NOMO-1 (cell line): ENCODE measurements around the gene FSCN2.

Experiments used
- DNase-seq, 2 experiments: peaks; one replicate each; lab custom pipeline; 2025; ENCODE audit not compliant: unreplicated experiment in 2 of 2; lab: John Stamatoyannopoulos, UW

Gene FSCN2

DNA sequence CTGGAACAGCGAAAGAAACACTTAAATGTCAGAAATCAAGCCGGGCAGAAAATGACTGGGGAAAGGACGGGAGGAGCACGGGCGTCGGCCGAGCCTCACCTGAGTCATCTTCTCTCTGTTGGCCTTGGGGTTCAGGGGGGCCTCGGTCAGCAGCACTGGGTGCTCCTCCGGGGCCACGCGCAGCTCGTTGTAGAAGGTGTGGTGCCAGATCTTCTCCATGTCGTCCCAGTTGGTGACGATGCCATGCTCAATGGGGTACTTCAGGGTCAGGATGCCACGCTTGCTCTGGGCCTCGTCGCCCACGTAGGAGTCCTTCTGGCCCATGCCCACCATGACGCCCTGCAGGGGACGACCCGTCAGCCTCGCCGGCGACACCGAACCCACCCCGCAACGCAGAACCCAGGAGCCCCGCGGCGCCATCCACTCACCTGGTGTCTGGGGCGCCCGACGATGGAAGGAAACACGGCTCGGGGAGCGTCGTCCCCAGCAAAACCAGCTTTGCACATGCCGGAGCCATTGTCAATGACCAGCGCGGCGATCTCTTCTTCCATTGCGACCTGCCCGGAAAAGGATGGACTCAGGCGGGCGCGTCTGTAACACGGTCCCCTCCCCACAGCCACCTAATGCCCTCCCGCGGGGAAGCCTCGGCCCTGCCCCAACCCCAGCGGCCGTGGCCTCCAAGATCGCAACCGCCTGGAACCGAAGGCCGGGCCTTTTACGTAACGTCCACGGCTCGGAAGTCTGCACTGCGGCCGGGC lies 16.2 kb upstream of the FSCN2 start:
- peak in 1 of 2 experiments; percentile 36 for DNase-seq

DNA sequence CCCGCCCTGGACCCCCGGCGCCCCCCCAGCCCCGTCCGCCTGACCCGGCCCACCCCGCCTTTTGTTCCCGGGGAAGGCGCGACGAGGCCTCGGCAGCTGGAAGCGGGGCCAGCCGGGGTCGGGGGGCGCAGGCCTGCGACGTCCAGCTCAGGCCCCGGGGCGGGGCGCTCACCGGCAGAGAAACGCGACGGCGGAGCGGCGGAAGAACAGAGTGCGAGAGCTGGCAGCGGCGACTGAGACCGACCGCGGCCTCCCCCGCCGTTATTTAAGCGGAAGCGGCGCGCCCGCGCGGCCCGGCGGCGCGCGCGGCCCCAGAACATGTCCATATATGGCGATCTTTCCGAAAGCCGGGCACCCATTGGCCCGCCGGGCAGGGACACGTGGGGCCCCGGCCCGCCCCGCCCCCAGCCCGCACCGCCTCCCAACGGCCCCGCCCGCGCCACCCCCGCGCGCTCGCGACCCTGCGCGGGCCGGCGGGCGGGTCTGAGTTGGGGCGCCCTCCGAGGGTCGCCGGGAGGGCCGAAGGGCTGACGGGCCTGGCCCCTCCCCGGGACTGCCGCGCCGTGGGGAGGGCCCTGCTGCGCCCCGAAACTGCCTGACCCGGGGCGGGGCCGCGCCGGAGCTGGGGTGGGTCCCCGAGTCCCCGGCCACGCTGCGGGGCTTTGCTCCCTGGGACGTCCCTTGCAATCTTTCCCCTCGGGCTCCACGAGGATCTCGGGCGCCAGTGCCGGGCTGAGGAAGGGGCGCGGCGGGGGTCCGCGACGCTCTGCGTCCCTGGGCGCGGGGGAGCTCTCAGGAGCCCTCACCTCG lies 15.4 kb upstream of the FSCN2 start, which contains the start of gene ACTG1:
TSS of gene ACTG1 (minus strand) at position 238 of the 810 bp plus-strand sequence. CDS start 445 bp downstream, outside the sequence.
- DNase-seq: peak; percentile 84 to 93

DNA sequence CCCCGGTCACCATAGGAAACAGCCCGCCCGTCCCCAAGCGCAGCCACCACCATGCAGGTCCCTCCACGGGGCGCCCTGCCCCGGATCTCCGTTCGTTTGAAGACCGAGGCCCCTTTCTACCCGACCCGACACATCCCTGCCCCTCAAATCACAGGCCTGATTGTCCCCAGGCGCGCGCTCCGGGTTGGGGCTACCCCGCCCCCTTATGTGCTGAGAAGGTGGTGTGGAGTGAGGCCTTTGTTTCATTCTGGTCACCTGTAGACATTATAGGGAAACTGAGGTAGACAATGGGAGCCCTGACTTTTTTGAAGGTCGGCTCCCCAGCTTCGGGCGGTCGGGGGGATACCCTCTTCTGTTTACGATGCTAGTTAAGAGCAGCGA lies 14.8 kb upstream of the FSCN2 start:
- peak; percentile 67 to 73 for DNase-seq

DNA sequence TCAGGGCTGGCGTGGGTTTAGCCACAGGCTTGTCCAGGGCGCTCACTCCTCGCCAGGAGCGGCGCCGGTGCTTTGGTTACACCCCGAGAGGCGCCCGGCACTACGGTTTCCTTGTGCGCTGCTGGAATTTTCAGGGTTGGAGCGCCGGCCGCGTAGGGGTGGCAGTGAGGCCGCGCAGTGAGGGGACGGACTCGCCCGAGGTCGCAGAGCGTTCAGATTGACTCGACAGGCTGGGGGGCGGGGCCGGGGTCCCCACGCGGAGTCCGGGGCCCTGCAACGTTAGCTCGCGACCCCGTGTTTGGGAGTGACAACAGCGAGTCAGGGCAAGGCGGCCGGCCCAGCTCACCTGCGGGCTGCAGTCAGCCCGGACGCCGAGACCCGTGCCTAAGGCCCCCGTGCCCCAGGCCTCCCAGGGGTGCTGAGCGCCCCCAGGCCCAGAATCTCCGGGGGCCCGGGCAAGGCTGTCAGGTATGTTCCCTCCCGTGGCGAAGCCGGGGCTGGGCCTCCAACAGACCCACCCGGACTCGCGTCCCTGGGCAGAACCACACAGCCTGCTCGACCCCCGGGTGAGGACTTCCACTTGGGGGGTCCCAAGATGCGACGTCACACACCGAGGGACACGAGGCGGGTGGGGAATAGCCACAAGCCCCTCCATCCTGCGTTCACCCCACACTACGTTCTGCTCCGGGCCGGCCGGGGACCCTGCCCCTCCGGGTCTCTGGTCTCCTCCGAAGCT lies 14.3 kb upstream of the FSCN2 start:
- peak; percentile 50 to 67 for DNase-seq

DNA sequence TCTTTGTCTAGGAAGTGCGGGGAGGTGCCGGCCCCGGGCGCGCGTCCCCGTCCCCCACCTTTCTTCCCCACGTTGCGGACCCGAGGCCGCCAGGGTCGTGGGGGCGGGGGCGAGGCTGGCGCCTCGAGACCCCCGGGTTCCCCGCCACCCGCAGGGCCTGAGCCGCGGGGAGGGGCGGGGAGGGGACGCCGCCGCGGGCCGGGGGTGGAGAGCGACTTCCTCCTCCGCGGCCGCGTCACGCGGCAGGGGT lies 13.8 kb upstream of the FSCN2 start:
- DNase-seq: peak in 1 of 2 experiments; percentile 33

DNA sequence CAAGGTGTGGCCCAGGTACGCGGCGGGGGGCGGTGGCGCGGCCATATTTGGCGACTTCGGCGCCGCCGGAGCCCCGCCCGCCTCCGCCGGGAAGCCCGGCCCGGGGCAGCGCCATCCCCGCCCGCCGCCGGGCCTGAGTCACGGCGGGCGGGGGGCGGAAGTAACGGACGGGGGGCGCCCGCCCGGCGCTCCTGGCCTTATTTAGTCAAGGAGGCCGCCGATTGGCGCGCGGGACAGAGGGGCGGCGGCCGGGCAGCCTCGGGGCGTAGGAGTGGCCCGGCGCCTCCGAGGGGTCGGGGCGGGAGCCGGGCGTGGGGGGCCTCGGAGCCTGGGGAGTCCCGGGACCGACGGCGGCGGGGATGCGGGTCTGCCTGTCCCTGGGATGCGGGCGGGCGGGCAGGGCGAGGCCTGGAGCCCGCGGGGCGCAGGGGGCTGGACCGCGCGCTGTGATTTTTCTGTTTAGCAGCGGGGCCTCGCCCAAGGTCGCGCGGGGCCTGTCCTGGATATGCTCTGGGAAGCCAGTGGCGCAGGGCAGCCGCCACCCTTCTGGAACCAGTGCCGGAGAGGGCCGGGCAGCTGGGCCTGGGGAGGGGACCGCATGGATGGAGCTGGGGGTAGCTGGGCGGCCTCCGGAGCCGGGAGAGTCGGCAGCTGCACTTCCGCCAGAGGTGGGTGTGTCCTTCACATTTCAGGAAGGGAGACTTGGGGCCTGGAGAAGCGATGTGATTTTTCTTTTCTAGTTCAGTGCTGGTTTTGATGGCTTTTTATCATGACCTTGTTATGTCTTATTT lies 13.2 kb upstream of the FSCN2 start:
- peak; percentile 70 to 80 for DNase-seq

DNA sequence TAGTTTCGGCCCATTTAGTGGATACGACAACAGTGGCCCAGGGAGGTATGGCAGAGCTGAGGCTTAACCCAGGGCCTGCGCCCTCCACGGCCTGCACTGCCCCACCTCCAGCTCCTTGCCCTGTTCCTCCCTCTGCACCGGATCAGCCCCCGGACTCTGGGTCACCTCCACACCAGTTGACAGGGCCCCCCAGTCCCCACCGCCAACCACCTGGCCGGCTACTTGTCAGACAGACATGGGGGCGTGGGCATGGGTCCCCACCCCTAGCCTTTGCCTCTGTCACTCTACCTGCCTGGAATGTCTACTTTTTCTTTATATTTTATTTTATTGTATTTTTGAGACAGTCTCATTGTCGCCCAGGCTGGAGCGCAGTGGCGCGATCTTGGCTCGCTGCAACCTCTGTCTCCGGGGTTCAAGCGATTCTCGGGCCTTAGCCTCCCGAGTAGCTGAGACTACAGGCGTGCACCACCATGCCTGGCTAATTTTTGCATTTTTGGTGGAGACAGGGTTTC lies 12.6 kb upstream of the FSCN2 start:
- DNase-seq: no peak

DNA sequence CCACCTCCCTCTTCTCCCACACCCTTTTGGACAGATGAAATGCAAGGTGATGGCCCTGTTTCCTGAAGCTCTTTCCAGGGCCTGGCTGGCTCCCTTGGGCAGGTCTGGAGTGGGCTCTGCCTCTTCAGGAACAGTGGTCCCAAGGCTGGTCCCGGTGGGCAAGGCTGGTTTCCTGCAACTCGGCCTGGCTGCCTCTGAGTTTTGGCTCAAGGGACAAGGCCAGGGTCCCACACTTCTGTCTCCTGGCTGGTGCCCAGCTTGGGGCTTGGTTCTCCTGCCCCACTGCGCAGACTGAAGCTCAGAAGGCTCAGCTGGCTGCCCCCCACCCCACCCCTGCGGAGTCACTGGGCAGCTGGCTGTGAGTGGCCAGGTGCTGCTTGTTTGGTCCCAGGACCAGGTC lies 11.7 kb upstream of the FSCN2 start:
- no peak for DNase-seq

DNA sequence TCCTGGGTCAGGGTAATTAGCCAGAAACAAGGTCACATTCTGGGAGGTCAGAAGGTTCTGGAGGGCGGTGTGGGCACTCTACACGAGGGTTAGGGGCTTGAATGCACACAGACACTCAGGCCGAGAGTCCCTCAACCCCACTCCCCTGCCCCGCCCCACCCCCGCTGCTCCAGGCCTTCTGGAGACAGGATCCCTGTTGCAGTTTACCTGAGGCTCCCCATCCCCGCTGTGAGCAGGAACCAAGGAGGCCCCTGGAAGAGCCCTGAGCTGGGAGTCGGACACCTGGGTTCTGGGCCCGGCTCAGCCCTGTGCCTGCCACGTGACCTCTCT lies 11.2 kb upstream of the FSCN2 start:
- DNase-seq: no peak

DNA sequence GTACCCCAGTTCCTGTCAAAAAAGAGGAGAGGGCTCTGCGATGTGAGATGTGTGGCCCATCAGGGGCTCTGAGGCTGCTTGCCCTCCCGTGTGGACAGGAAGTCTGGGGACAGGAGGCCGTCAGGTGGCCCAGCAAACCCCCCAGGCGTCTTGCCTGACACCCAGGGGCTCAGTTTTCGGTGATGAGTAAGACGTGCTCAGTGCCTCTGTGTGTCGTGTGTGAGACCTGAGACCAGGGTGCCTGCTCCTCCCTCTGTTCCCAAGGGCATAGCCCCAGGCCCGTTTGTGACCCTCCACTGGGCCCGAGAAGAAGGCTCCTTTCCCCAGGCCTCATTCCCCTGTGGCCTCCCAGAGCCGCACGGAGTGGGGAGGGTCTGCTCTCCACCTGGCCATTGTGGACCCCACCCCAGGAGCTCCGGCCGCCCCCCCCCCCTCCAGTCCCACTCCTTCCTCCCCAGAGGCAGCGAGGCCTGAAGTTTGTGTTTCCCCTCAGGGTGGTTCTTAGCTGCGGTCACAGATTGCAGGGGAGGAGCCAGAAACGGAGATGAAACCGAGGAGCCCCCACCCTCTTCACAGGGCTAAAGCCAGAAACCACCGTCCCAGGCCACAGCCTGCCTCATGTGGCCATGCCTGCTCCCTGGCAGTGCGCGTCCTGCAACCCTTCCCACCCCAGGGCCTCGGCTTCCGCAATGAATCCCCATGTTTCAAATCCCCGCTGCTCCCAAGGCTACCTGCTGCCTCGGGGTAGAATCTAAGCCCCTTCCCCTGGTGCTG lies 10.7 kb upstream of the FSCN2 start:
- peak; percentile 45 for DNase-seq

DNA sequence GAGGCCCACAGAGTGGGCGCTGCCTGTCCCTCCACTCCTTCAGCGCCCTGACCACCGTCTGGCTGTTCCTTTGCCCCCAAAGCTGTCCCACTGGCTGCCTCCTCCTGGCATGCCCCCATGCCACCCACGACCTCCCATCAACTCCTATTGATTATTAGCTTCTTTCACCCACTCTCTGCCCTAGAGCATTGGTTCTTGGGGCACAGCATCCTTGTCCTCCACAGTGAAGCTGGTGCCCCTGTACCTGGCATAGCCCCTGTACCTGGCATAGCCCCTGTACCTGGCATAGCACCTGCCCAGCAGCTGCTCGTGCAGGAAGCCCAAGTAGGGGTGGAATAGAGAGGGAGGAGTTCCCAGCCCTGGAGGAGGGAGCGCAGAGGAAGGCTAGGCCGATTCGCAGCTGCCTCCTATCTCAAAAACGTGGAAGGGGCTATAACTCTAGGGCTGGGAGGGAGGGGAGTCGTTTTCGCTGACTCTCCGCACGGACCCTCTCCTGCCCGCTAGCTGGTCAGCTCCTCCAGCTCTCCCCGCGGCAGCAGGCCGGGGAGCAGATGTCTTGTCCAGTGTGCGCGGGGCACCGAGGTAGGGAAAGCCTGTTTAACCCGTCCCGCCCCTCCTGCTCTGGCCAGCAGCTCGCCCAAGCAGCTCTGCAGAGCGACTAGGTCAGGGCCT lies 9.9 kb upstream of the FSCN2 start:
- no peak for DNase-seq

DNA sequence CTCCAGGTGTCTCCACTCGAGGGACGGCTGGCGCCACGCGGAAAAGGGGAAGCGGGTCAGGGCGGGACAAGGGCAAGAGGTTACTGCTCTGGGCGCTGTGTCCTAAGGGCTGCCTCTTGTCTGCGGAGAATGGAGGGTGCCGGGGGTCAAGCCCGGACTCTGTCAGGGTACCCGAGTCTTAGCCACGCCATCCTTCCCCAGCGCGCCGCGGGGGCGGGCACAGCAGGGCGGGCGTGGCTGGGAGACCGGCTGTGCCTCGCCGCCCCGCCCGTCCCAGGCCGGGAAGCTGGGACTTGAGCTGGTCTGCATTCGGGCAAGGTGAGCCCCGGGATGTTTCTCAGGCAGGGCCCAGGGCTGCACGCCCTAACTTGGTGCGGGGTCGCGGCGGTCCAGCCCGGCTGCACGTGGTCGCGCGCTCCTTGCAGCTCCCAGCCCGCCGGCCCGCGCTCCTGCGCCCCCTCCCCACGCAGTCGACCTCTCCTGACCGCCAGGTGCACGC lies 9.3 kb upstream of the FSCN2 start:
- peak in 1 of 2 experiments; percentile 42 for DNase-seq

DNA sequence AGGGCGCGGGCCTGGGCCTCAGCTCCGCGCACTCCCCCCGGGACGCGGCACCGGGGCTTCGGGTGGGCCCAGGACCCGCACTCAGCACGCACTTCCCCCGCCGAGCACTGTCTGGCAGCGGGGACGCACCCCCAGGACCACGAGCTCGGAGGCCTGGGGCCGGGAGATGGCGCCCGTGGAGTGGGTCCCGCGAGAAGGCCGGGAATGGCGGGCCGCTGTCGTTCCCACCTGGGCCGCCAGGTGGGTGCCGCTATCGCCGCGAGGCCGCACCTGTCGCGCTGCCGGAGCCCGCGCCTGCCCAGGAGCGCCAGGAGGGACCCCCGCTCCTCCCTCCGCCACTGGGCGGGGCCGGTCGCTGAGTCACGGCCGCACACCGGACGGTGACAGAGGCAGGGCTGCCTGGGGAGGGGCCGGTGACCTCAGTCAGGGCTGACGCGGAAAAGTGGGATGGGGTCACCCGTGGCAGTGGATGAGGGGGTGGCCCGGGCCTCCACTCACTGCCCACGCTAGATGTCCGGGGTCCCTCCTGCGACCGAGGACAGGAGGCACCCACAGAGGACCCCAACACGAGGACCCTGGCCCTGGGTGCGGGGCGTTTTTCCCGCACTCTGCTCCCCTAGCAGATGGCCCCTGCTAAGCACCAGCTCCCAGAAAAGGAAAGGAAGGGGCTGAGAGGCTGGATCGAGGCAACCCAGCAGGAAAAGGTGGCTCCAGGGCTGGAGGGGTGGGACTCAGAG lies 8.7 kb upstream of the FSCN2 start:
- DNase-seq: peak in 1 of 2 experiments; percentile 25

DNA sequence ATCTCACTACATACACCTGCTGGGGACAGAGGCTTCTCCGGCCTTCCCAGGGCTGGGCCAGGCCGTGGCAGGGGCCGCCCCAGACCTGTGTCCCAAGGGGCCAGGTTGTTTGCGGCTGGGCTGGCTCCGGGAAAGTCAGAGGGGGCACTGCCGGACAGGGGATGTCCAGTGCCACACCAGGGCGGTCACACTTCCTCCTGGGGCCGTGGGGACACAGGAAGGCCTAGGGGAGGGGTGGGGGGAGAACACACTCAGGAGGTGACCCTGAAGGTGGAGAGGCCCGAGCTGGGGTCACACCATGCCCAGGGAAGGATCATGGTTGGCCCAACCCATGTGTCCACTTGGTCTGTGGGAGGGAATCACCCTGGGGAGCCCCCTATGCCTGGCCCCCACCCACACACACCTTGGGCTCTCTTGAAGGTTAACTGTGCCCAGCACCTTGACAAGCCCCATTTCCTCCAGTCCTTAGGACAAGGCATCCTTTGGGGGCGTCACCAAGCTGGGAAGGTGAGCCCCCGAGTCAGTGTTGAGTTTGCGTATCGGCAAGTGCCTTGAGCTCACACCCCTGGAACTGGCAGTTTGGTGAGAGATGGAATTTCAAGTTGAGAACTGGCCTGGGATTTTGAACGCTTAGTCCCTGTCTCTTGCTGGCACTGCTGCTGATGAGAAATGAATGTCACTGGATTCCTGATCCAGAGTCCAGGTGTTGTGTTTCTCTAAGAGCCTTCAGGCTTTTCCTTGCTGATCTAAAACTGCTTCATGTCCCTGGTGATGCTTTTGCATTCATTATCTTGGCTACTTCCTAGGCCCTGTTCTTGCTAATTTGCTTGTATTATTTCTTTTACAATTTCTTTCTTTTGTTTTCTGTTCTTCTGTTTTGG lies 7.9 kb upstream of the FSCN2 start:
- DNase-seq: no peak

DNA sequence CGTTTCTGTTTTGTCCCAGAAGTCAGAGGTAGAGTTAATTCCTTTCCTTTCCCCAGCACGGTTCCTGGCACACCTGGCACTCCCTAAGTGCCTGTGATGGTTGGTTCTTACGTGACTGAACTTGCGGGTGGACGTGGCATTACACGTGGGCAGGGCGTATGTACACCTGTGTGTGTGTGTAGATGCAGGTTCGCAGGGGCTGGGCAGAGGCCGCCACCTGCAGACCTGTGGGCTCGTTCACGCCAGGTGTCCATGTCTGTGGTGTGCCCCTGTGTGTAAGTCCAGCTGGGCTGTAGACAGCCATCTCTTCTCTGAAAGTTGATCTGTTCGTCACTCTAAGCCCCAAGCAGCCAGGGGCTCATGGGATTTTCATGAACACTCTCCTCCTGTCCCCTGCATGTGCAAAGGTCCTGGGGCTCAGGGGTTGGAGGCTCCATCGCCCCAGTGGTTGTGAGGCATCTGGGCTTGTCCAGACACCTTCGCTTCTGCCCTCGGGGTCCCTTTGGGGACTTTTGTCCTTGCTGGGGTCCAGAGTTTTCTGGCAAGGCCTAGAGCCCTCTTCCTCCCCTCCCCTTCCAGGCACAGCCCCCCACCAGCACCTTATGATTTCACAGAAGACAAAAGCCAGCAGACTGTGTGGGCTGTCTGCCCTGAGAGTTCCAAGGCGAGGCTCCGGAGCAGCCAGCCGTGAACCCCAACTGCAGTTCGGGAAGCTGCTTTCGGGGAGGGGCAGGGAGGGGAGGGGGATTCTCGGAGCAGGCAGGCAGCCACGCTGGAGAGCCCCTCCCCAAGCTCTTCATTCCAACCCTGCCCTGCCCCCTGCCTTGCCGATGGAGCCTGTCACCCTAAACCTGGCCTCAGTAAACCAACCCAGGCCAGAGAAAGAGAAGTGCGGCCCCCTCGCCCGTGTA lies 5.4 kb upstream of the FSCN2 start:
- DNase-seq: no peak

DNA sequence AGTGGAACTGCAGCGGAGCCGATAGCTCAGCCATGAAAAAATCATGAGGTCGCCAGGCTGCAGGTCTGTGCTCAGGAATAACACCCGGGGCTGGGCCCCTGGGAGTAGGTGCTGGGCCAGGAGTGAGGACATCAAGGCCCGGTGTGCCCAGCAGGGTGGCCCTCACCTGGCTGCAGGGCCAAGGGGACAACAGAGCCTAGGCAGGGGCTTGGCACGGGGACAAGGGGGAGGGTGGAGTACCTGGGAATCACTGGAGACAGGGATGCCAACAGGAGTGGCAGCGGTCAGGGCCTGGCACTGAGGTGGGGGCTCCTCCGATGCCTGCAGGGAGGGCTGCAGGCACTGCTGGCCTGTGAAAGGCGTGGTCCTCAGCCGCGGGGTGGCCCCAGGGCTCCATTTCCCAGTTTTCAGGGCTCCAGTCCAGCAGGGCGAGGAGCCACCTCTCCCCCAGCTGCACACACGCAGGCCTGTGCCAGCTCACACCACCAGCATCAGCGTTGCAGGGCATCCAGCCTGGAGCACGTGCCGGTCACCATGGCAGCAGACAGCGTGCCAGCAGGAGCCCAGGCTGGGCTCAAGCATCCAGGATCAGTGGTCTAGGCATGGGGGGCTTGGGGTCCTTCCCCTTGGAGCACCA lies 4.7 kb upstream of the FSCN2 start:
- no peak for DNase-seq
